Measurements from ENCODE around the gene RBFOX2.
A peak's percentile ranks its signal among the peaks of the same experiment; 100 is the strongest.

The RBFOX2 gene

DNA sequence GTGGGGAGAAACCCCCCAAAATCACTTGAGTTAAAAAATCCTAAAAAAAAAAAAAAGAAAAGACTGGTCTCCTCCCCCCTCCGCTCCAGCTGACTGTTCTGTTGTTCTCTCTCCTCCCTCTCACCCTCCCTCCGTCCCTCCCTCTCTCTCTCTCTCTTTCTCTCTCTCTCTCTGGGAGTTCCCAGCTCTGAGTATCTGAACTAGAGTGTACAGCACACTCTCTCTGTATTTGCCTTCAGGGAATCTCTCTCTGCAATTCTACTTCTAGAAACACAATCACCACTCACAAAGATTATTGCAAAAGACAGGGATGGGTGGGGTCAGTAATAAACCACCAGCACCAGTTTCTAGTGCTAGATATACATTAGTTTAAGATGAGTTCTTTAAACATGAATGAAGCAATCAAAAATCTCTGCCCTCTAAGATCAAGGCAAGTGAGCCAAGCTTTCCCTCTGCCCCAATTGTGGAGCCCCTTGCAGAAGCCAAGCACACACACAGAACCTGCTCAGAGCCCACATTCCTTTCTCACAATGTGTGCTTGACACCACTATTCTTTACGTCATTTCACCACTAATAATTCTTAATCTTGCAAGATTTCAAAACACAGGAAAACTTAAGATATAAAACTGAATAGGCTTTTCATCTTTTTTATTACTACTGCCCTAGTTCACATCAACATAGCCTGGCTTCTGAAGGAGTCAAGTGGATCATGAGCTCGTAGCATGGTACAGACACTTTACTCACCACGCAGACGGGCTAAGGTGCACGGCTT is 133.5 kb downstream of the RBFOX2 start:
- peak in 4 of 14 donors; percentile 11 to 43 (median 32) for DNase-seq

- peak in 2 of 14 donors; percentile 31 to 34 for DNase-seq
These were observed 134.2 kb downstream of the RBFOX2 start for GRCh38 chr22:35894464-35894878.

DNA sequence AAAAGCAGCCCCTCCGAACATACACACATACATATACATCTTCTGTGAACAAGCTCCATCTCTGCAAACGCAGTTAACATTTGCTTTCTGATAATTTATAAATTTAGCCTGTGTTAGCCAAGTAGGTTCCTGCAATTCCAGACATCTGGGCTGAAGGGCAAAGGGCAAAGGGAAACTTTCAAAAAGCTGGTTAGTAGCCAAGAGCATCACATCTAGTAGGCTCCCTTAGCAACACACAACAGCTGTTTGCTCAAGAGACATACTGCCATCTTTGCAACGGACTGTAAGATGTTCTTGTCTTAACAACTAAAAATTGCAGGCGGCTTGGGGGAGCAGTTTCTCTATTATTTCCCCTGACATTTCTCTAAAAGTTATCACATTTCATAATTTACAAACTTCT is 134.9 kb downstream of the RBFOX2 start:
- no peak for DNase-seq

DNA sequence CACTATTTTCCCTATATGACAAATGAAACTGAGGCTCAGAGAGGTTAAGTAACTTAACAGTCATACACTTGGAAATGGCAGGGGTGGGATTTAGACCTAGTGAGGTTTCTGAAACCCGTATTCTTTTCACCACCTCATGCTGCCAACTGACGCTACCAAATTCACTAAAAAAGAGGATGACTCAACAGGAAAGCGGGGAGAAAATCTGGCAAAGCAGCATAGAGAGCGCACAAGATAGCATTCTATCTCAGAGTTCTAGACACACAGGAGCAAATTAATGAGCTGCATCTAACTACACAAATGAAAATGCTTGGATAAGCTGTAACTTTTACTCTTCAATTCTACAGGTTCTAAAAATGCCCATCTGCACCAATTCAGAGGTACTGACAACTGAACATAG is 136.4 kb downstream of the RBFOX2 start:
- DNase-seq, result no peak

DNA sequence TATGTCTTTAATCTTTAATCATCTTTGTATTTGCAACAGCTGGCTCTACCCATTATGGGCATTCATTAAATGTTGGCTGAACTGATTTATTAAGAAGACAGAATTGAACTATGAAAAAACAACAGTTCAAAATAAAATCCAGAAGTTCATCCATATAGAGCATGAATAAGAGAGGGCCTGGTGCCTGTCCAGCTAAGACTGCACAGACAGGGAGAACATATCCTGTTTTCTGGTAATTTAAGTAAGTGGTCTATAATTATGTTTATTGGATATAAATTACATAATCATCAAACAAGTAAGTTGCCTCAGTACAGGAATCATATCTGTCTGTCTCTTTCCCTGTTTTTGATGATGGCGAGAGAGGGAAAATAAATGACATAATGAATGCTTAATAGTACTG is 137.2 kb downstream of the RBFOX2 start:
- no peak for DNase-seq

GRCh38 chr22:35889071-35889470 is 139.6 kb downstream of the RBFOX2 start:
- no peak for DNase-seq

DNA sequence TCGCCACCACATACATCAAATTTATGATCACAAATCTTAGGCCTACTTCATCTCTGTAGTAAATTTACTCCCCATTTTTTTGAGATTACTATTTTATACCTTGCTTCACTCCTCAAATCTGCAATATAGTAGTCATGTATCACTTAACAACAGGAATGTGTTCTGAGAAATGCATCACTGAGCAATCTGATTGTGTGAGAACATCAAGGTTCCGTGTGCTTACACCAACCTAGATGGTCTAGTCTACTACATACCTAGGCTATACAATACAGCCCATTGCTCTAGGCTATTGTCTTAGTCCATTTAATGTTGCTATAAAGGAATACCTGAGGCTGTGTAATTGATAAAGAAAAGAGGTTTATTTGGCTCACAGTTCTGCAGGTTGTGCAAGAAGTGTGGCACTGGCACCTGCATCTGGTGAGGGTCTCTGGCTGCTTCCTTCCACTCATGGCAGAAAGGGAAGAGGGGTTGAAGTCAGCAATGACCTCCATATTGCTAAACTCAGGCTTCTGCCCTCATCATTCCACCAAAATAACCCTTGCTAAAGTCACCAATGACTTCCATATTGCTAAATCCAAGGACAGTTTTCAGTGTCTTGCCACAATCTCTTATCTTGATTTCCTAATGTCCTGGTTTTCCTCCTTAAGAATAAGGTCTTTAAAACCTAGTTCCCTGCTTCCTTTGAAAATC is 140.3 kb downstream of the RBFOX2 start:
- DNase-seq, result no peak

DNA sequence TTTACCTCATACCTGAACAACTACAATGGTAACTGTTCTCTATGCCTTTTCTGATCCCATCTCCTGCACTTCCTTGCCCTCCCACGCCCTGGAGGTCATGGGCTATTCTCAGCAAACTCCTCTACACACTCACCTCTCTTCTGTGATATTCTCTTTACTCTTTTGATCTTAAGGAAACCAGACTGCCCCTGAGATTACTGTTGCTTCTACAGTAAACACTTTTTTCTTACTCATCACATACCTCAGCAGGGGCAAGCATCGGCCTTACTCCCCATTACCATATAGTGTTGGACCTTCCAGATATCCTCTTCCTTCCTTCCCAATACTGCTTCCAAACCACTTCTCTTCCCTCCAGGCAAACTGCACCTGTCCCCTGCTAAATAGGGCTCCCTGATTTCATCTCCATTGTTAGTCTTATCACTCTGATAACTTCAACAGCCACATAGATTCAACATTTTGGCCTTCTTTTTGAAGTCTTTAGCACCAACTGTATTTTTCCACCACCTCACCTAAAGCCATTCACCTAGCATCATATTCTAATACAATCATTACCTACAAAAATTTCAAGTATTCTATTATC is 141.2 kb downstream of the RBFOX2 start:
- DNase-seq, result no peak

GRCh38 chr22:35886309-35886708 is 142.3 kb downstream of the RBFOX2 start:
- DNase-seq, result no peak

- no peak for DNase-seq
These were observed 144.1 kb downstream of the RBFOX2 start for GRCh38 chr22:35884529-35884928.

DNA sequence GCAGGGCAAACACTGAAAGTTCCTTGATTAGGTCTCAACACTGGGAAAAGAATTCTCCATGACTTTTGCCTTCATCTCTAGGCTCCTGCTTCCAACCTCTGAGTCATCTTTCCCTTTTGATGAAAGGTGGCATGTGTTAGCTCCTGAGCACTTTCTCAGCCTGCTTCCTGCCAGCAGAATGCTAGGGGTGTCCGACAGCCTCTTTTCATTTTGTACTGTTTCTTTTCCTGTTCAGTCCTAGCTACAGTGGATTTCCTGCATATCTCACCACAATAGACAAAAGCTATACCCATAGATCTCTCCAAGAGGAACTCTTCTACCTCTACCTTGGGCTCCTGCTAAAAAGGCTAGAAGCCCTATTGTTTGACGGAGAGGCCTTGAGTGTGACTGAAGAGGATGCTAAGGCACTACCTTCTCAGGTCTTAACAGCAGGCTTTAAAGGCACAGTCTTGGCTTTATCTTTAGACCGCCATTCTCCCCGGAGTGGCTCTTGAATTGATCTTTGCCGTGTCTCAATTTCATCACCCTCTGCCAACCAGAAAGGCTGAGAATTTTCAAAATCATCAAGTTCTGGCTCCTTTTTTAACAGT is 145.5 kb downstream of the RBFOX2 start:
- DNase-seq, result peak in 1 of 14 donors; percentile 15

DNA sequence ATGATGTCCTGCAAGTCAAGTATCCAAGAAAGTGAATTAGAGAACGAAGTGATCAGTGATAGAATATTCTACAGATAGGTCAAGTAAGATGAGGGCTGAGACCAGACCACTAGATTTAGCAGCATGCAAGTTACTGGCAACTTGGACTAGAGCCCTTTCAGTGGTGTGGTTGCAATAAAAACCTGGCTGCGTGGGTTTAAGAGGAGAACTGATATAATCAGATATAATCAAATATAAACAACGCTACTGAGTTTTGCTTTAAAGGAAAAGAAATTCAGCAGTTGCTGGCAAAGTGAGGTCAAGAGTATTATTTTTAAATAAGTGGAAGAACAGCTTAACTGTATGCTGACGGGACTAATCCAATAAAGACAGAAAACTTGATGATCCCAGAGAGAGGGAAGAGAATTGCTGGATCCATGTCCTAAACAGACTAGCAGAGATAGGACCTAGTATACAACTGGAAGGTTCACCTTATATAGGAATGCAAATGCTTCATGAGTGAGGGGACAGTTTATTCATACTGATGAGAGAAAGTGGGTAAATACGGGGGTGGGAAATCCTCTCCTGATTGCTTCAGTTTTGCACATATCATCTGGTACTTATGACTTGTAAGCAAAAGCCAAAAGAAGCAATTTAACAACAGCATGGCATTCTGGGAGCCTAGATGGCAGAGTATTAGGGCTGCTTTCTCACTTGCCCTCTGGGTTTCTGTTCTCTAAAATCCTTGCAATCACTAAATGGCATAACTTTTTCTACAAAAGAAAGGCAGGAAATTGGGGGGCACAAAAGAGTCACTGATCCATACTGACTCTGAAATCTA is 146.2 kb downstream of the RBFOX2 start:
- no peak for DNase-seq

GRCh38 chr22:35879351-35879750 is 149.3 kb downstream of the RBFOX2 start:
- no peak for DNase-seq

GRCh38 chr22:35873426-35873825 is 155.2 kb downstream of the RBFOX2 start:
- no peak for DNase-seq

GRCh38 chr22:35872451-35872850 is 156.2 kb downstream of the RBFOX2 start:
- DNase-seq, result no peak

- peak in 1 of 14 donors; percentile 13 for DNase-seq
These were observed 157.9 kb downstream of the RBFOX2 start for GRCh38 chr22:35870517-35871293.

- DNase-seq, result no peak
These were observed 159.7 kb downstream of the RBFOX2 start for GRCh38 chr22:35868938-35869337.

DNA sequence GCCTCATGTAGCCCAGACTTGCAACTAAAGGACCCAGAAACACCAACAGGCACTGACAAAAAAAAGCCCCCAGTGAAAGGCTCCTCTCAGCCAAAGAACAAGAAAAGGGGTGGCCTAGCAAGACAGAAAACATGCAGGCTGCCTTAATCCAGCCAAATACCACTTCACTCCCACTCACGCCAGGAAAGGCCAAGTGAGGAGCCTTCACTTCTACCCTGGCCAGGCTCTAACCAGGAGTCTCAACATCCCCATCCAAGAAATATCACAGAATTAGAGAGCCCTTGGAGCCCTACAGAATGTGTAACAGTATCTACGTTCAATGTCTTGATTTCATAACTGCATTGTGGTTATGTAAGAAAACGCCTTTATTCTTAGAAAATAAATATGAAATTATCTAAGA is 162.0 kb downstream of the RBFOX2 start:
- no peak for DNase-seq

DNA sequence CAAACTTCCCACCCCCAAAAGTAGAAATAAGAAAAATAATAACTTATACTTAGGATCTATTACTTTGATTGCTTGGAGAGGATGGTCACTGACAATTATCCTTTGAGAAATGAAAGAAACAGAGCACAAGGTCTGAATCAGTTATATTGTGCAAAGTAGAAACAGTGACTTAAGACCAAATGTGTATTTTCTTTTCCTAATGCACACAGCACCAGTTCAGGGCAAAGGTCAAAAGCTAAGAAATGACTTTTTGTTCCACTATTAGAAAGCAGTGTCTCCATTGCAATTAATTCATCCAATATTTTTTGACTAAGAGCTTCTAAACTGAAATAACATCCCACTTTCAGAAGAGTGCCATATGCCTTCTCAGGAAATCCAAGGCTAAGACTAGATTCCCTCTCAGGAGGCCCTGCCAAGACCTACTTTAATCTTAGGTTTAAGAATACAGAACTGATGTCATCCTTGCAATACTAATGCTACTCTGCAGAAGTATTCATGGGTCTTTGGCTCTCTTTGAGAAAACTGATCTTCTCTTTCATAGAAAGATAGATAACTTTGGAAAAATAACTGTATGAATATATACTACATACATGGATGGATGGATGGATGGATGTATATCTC is 164.0 kb downstream of the RBFOX2 start:
- DNase-seq, result no peak

GRCh38 chr22:35863432-35863831 is 165.2 kb downstream of the RBFOX2 start:
- no peak for DNase-seq

DNA sequence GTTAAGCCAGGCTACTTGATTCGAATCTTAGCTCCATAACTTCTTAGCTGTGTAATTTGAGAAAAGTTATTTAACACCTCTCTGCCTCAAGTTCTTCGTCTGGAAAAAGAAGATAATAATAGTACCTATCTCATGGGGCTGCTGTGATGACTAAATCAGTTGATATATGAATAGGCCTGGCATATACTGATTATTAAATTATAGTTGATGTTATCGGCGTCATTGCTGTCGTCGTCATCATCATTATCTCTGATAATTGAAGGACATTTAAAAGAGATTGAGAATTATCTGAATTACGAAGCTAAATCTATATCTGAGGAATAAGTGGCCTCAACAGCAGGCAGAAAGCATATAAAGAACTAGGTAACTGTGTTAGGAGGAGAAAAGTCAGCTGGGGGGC is 165.9 kb downstream of the RBFOX2 start:
- DNase-seq, result no peak

Measured in C1 segment of cervical spinal cord (tissue), 14 donors.